Sigmoid colon (tissue), 4 donors: Measurements from ENCODE around the gene LEMD1.

Experiments
- CTCF ChIP-seq, 4 experiments: fragments of 450-650 bp in 3 of 4; fragments of 200-600 bp in 1 of 4; IDR thresholded peaks; one replicate each; pipeline ENCODE4 v1.5.1; 2016 to 2019; ENCODE audit warnings: antibody characterized with exemption in 4 of 4, mild to moderate bottlenecking in 3 of 4, moderate library complexity in 2 of 4
- EP300 ChIP-seq, 4 donors: sonication (generic); formaldehyde crosslinking; IDR thresholded peaks; one replicate each; pipeline ENCODE4 v1.6.1; 2017; ENCODE audit warnings: antibody characterized with exemption in 4 of 4
- POLR2A ChIP-seq, 2 donors: fragments of 450-650 bp; IDR thresholded peaks; one replicate each; pipeline ENCODE4 v1.6.1; 2016; ENCODE audit warnings: antibody characterized with exemption in 2 of 2, mild to moderate bottlenecking in 2 of 2, moderate library complexity in 2 of 2
- POLR2AphosphoS5 ChIP-seq, 4 donors: sonication (generic); formaldehyde crosslinking; IDR thresholded peaks; one replicate each; pipeline ENCODE4 v1.6.1; 2017; ENCODE audit warnings: antibody characterized with exemption in 4 of 4

DNA sequence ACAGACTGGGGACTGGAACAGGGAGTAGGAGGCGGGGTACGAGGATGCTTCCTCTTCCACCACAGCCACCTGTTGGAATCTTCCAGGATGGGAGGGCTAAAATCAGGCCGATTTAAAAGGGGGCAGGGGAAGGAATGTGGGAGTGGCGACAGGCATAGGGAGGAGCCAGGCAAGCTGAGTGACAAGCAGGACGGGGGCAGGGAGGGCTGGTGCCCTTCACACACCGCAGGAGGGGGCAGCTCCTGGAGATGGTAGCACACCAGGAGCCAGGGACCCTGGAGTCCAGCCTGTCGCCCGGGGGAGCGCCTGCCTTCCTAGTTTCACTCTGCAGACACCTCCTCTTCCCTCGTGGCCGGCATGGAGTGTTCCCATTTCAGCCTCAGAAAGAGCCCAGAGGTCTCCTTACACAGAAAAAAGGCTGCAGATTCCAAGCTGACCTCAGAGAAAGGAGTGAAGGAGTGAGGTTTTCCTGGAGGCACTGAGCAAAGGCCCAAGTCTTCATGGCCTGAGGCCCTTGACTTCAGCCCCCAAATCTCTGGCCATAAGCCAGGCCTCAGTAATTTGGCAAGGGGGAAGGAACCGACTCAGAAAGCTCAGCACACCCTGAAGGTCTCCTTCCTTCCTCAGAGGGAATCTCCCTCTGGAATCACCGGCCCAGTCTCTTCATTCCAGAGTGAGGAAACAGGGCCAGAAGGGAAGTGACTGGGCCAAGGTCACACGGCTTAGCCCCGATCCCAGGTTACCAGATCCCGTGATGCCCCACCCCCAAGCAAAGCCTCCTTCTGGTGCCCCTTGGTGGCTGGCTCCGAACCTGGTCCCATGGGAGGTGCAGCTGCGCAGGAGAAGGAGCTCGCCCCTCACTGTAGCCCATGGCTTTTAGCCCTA lies 25.8 kb upstream of the LEMD1 start:
- TF ChIP-seq CTCF (IDR thresholded peaks at IDR 0.05) (no peak), POLR2A (IDR thresholded peaks at IDR 0.05) (no peak), EP300 (IDR thresholded peaks at IDR 0.05) (no peak), POLR2AphosphoS5 (IDR thresholded peaks at IDR 0.05) (no peak)
